Epithelial cell of prostate (primary cell): ENCODE measurements around the gene SEL1L2.

Source experiments
- DNase-seq: peaks from one replicate; pipeline ENCODE4 v3.0.0-alpha.2; 2011; ENCODE audit warnings: low read depth, low spot score
- H3K27ac ChIP-seq: fragments of 450-650 bp; 2 replicates; pipeline ENCODE4 v1.5.1; 2017; ENCODE audit warnings: mild to moderate bottlenecking

The SEL1L2 gene

DNA sequence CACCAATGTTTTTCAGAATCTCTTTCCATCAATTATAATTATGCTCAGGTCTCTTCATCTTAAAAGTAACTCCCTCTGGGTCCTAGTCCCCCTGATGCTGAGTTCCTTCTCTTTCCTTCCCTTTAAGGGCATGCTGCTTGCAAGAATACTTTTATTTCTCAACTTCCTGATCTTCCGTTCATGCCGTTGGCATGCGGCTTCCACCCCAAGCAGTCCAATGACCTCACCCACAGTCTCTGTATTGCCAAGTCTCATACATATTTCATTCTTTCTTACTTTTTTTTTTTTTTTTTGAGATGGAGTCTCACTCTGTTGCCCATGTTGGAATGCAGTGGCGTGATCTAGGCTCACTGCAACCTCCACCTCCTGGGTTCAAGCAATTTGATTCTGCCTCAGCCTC is 122.1 kb downstream of the SEL1L2 start:
- no peak overlapping the region for H3K27ac ChIP-seq
- DNase-seq, result no peak

DNA sequence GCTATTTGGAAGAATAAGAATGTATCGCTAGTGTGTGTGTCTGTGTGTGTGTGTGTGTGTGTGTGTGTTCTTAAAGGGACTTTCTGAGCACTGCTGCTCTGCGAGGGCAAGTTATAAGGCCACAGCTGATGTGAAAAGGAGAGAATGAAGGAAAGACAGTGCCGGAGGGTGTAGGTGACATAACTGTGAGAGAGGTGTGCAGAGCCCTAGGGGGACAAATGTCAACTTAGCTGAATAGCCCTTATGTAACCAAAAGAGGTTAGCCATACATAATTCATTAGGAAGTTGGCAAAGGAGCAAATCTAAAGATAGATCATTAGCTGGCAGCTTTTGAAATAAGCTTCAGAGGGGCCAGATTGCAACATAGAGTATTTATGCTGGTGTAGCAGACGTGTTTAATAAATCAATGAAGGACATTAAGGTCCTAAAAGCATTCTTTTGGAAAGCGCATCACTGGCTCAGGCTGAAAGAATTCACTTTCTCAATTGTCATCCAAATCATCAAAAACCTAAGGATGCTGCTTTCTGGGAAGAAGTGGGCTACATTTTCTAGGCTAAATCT is 124.5 kb downstream of the SEL1L2 start:
- no peak for DNase-seq
- H3K27ac ChIP-seq, result no peak overlapping the region

DNA sequence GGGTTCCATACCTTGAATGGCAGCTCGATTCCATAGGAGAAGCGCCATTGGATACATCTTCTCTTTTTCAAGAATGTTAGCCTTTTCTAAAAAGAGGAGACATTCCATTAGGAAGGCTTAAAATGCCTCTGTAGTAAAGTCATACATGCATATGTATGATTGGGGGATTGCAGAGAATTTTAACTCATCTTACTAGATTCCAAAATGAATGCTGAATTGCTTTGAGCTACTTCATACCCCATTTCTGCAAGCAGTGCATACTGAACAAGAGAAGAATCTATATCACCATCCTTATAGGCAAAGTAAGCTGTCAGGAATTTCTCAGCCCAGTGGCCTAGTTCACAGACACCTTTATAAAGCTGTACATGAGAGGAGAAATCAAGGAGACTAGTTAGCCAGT is 125.3 kb downstream of the SEL1L2 start:
- DNase-seq, result no peak

DNA sequence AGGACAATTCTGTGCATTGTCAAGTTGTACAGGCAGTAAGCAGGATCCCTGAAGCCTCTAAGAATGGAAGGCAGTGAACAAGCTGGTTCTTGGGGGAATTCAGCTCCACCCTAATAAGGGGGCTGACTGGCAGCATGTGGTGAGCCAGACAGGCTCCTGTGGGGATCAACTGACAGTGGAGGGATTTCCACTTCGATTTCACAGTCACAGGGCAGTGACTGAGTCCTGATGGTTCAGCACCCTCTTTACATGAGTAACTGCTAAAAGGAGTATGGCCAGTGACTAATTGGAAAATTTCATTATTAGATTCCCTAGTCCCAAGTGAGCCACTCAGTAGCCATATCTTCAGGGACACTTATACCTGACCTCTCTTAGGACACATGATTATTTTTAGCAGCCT is 127.2 kb downstream of the SEL1L2 start:
- no peak for DNase-seq
- no peak overlapping the region for H3K27ac ChIP-seq

More for the DNA sequence above, 125.3 kb downstream of the SEL1L2 start:
- no peak overlapping the region for H3K27ac ChIP-seq

DNA sequence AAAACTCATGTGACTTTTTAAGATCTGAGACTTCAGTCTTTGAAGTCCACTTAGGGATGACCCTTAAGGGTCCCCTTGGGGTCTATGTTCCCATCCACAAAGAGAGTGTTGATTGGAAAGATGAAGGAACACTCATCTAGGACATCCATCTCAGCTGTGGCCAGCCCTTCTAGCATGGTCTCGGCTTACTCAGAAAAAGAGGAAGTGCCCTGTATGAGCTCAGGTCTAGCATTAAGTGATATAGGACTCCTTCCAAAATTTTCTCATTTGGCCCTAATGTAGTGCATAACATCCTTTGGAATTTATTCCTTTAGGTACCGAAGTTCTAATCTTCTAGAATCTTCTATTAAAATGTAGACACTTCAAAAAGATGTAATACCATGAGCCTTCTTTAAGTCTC is 128.2 kb downstream of the SEL1L2 start:
- H3K27ac ChIP-seq, result no peak overlapping the region
- DNase-seq, result no peak

DNA sequence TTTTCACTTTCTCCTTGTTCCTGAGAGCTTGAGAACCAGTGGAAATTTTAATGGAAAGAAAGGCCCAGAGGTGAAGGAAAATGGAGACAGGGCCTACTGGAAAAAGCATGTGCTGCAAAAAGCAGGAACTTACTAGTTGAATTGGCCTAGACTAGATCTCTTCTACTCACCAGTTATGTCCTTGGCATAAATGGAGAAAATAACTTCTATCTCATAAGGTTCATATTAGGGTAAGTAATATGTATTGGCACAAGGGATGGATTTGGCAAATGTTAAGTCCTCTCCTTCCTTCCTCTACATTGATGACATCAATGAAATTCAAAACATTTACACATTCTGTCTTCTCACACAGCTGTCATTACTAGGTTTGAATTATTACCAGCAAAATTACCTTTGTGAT is 131.5 kb downstream of the SEL1L2 start:
- no peak overlapping the region for H3K27ac ChIP-seq
- no peak for DNase-seq

DNA sequence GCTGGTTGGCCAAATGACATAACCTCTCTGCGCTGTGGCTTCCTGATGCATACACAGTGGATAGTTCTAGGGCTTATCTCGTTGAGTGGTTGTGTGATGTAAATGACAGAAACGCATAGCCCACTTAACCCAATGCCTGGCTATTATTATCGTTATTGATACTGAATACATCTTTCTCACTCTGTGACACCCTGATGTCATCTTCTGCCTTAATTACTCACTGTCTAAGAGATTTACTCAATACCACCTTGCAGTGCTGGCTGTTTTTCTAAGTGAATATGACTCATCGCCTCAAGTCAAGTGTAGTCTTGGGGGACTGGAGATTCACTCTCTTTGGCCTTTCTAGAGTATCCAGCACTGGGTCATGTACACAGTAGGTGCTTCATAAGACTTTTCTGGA is 132.0 kb downstream of the SEL1L2 start:
- DNase-seq, result no peak

DNA sequence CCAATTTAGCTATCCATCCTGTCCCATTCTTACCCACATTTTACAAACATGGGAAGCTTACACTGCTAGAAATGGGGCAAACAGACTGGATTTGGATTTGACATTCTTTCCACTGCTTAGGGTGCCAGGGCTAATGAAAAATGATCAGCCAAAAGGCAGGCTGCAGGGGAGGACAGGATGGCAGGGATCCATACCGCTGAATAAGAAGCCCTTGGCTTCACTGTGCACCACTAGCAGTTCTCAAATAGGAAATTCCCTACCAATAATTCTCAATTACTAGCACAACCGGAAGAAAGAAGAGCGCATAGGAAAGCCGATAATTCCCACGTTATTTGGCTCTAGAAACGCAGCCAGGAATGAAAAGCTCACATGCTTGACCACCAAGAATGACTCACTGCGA is 132.5 kb downstream of the SEL1L2 start:
- no peak for DNase-seq

More for the DNA sequence above, 132.0 kb downstream of the SEL1L2 start:
- H3K27ac ChIP-seq, result no peak overlapping the region

DNA sequence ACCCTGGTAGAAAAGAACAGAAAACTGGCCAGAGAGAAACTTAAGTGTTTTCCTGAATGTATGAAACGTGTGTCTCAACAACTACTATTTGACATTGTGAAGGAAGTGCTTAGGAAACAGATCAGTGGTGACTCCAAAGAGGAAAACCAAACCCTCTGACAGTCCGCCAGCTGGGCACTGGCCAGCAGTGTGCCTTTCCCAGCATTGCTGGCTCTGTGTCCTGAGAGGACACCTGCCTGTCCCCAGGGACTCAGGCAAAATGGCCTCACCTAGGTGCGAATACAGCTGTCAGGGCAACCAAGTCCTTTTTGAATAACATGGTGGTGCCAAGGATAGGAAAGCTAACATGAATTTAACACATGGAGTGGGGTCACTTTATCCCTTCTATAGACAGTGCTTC is 133.1 kb downstream of the SEL1L2 start:
- H3K27ac ChIP-seq, result no peak overlapping the region
- no peak for DNase-seq

More for the DNA sequence above, 132.5 kb downstream of the SEL1L2 start:
- no peak overlapping the region for H3K27ac ChIP-seq

DNA sequence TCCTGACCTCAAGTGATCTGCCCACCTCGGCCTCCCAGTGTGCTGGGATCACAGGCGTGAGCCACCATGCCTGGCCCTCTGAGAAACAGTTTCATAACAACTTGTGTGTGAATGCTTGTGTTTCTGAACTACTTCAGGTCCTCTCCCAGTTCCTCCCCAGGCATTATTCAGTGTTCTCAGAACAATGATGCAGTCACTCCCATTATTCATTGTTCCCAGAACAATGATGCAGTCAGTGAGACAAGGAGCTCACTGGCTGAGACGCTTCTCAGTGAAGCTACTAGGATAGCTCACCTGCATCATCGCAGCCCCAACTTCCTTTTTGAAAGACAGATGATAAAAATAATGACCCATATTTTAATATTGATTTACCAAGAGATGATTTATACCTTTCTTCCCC is 134.1 kb downstream of the SEL1L2 start:
- H3K27ac ChIP-seq, result no peak overlapping the region
- DNase-seq, result peak; percentile 22

DNA sequence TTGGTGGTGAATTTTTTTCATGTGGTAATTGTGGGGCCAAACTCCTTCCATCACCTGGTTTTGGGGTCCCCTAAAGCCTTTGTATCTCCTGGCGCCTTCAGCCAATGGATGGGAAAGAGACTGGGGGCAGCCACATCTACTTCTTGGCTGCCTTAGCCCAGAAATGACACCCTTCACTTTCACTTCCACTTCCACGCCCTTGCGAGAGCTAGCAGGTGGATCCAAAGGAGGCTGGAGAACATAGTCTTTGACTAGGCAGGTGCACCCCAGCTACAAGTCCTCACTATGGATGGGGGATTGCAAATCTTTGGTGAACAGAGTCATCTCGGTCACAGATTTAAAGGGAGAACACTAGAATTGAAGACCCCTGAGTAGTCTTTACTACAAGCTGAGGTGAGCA is 134.8 kb downstream of the SEL1L2 start:
- DNase-seq, result no peak
- no peak overlapping the region for H3K27ac ChIP-seq

DNA sequence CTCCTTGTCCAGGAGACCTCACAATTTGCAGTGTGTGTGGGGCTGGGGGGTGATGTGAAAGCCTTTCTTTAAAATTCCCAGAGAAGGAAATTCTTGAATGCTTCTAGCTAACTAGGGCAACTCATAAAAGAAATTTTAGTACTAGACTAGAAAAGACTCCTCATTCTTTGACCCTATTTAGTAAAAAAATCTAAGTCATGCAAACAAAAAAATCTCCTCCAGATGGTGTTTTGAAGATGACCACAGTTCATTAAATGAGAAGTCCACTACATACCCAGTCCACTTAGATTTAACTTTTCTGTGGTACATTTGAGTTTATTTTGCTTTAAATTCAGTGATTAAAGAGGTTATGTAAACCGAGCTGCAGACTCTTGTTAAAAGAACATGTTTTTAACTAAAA is 138.1 kb downstream of the SEL1L2 start:
- H3K27ac ChIP-seq, result no peak overlapping the region
- no peak for DNase-seq

DNA sequence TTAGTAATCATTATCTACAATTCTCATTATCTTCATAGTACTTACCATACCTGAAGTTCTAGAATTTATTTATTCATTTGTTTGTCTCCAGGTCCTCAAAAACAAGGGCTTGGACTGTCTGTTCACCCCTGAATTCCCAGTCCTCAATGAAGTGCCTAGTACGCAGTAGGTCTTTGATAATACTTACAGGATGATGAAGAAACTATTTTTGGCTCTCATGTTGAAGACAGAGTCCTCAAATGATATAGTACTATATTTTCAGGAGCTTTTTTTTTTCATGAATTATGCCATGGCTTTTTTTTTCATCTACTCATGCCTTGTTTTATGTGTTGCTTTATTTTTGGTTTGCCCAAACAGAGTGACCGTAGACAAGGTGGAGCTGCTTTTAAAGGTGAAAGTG is 139.1 kb downstream of the SEL1L2 start:
- DNase-seq, result no peak
- no peak overlapping the region for H3K27ac ChIP-seq

DNA sequence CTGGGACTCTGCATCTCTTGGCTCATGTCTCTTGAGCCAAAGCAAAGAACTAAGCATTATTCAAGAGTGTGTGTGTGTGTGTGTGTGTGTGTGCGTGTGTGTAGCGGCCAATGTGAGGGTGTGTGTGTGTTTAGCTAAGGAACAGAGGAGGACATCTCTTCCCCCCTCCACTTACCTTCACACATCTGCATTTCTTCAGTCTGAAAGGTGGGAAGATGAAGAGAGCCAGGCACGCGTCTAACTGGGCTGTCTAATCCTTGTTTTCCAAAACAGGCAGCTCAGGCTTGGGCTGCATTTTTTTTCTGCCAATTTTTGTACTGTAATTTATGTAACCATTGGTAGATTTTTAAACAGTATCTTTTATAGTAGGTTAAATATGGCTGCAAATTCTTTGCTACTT is 146.1 kb downstream of the SEL1L2 start:
- H3K27ac ChIP-seq, result no peak overlapping the region
- no peak for DNase-seq

DNA sequence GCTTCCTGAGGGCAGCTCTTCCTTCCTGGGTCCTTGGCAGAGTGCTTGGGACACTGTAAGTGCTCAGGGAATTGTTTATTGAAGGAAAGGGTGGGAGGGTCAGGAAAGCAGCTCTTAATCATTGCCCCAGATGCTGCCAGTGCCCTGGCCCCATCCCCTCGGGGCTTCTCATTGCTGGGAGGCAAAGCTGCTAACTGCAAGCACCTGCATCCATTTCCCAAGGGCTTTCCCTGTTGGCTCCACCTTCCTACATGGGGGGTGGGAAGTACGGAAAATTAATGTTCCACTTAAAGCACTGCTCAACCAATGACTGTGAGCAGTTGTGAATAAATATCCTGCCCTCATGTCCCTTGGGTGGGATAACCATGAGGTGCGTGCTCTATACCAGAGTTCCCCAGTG is 149.2 kb downstream of the SEL1L2 start:
- H3K27ac ChIP-seq, result no peak overlapping the region
- no peak for DNase-seq

DNA sequence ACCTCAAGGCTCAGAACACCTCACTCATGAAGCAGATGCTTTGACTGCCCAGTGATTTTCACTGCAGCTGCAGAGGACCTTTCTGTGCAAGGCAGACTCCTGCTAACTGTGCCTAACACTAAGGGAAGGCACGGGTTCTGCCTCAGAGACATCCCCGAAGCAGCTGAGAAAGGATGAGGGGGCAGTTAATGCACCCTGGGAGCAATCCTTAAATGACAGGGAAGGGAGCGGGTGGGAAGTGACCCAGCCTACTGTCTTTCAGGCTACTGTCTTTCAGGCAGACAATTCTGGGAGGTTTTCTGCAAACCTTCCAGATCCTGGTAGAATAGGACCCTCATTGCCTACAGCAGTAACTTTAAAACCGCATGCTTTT is 150.3 kb downstream of the SEL1L2 start:
- no peak overlapping the region for H3K27ac ChIP-seq
- no peak for DNase-seq

DNA sequence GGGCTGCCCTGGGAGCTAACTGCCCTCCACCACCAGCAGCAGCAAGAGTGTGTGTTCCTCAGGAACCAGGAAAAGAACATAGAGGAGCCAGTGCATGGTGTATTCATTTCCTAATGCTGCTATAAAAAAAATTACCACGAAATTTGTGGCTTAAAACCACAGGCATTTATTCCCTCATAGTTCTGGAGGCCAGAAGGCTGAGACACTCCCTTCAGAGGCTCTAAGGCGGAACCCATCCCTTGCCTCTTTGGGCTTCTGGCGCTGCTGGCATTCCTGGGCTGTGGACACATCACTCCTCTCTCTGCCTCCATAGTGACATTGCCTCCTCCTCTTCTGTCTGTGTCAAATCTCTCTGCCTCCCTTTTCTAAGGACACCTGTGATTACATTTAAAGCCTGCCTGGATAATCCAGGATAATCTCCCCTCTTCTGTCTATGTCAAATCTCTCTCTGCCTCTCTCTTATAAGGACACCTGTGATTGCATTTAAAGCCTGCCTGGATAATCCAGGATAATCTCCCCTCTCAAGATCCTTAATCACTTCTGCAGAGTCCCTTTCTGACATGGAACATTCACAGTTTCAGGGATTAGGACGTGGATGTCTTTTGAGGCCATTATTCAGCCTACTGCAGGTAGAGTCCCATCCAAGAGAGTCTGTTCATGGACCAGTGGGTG is 150.9 kb downstream of the SEL1L2 start:
- no peak overlapping the region for H3K27ac ChIP-seq
- peak; percentile 10 for DNase-seq

DNA sequence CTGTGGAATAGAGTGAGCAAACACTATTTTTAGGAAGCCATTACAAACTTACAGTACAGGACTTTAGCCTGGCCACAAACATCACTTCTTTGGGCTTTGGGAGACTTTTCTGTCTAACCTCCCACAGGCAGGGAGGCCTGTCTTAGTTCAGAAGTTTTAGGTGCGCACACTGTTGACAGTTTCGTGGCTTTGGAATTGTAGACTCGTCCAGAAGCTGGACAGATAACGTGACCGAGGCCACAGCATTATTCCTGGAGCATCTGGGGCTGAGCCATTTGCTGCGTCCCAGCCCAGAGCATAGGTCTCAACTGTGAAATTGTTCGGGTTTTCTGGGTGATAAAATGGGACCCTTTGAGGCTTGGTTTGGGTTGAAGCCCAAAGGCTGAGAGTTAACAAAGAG is 151.8 kb downstream of the SEL1L2 start:
- no peak overlapping the region for H3K27ac ChIP-seq
- no peak for DNase-seq

DNA sequence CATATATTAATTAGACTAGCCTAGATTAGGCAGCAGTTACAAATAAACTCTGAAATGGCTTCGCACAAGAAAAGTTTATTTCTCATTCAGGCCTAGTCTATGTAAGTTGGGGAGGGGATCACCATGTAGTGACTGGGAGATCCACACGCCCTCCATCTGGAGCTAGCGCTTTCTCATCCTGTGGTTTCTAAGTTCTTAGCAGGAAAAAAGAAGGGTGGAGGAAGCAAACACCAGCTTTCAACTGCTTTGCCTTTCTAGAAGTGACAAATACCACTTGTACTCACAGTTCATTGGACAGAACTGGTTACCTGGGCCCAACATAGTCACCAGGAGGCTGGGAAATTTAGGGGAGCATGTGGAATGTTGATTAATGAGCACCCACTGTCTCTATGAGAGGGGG is 158.9 kb downstream of the SEL1L2 start:
- no peak overlapping the region for H3K27ac ChIP-seq

DNA sequence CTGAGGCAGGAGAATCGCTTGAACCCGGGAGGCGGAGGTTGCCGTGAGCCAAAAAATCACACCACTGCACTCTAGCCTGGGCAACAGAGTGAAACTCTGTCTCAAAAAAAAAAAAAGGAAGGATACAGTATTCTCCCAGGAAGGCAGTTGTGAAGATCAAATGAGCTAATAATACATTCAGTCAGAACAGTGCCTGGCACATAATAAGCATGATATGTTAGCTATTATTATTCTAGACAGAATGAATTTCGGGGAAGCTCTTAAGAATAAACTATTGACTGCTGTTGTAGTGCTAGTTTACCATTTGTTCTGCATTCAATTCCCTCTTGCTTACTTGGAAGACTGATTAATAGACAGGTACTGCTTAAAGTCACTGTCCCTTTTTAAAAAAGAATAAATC is 164.9 kb downstream of the SEL1L2 start:
- no peak for DNase-seq
- no peak overlapping the region for H3K27ac ChIP-seq

More for the DNA sequence above, 158.9 kb downstream of the SEL1L2 start:
- no peak for DNase-seq

DNA sequence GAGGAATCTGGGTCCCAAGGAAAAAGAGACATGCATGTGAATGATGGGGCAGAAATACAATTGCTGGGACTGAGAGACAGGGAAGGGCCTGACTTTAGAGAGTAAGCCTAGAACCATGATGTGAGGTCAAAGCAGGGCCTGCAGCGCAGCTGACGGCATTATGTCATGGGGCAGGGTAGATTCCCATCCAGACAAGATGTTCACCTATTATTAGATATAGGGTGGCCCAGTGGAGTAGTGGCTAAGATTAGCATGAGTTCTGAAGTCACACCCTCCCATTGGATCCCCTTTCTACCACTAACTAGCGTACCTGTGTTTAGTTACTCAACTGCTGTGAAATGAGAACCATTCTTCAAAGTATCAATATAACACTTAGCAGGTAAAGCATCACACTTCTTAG is 166.0 kb downstream of the SEL1L2 start:
- DNase-seq, result no peak

DNA sequence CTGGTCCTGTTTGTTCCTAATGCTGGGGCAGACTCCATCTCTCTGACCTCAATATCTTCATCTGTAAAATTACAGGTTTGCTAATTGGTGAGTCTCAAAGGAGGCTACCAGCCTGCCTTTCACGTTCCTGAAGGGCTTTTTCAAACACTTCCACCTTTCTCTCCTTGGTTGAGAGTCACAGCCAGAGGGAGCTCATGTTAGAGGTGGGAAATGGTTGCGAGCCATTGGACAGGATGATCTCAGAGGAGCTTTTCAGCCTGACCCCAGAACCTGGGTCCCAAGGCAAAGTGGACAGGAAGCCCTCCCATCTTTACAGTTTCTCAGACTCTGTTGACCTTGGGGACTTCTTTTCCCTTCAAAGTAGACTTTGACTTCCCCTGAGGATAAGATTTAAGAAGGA is 168.0 kb downstream of the SEL1L2 start:
- DNase-seq, result no peak
- no peak overlapping the region for H3K27ac ChIP-seq

More for the DNA sequence above, 166.0 kb downstream of the SEL1L2 start:
- no peak overlapping the region for H3K27ac ChIP-seq
